Hepatocyte (in vitro differentiated cells): ENCODE results near the gene GNL3.

Experiments used
- CTCF ChIP-seq: fragments of 200-600 bp; sonication (generic); IDR thresholded peaks from 2 replicates; pipeline ENCODE4 v1.5.1; 2016; ENCODE audit warnings: antibody characterized with exemption, mild to moderate bottlenecking; ENCODE audit not compliant: poor library complexity
- EZH2 ChIP-seq: fragments of 200-600 bp; sonication (generic); IDR thresholded peaks from 2 replicates; pipeline ENCODE4 v1.6.1; 2016; ENCODE audit warnings: antibody characterized with exemption, mild to moderate bottlenecking, borderline replicate concordance

DNA sequence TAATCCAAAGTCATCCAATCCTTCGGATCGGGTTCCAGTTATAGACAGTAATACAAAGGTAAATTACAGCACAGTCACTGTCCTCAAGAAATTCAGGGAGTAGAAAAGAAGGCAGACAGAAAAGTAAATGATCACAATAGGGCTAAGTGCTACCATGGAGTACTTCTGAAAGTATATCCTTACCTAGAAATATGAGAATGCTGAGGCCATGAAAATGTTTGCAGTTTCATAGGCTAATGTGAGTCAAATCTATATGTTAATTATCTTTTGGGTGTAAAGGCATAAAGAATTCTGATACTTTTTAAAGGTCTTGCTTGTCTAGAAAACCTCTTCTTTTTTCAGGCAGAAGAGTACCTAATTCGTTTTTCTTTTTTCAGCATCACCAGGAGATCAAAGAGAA lies 29.9 kb upstream of the GNL3 start:
- TF ChIP-seq CTCF = no peak
- no peak for TF ChIP-seq EZH2
